GM12878 (cell line): Measurements from ENCODE around the gene BICRA. TPM values are rescaled to one million over a fixed set of nuclear protein-coding genes. Genes with fewer than 3 reads are reported as not detected.

Experiments
- ATAC-seq: fragments of 200-7000 bp; cut with Tn5 transposase; 3 replicates; pipeline ENCODE4 v1.9.1; 2020; ENCODE audit warnings: mild to moderate bottlenecking, moderate library complexity
- BruUV-seq: library from RNA; stranded (reverse); fragments of 400-500 nt; replicated peaks from 2 replicates; lab custom pipeline; 2021; lab: Mats Ljungman, UMichigan
- CTCF ChIA-PET: fragments of 300-600 bp; sonication (Branson Sonifier 250); formaldehyde crosslinking; extraction: SDS; loops from one replicate; lab custom pipeline; 2021; ENCODE audit warnings: inconsistent platforms; lab: Yijun Ruan, JAX
- POLR2A ChIA-PET: fragments of 350-600 bp; formaldehyde crosslinking; extraction: SDS; loops from one replicate; lab custom pipeline; 2021; ENCODE audit warnings: inconsistent platforms; lab: Charles Lee
- RAD21 ChIA-PET: fragments of 300-600 bp; sonication (Branson Sonifier 250); formaldehyde crosslinking; loops from one replicate; lab custom pipeline; 2023; ENCODE audit warnings: antibody characterized with exemption; ENCODE audit not compliant: unreplicated experiment; lab: Charles Lee
- SMC1A ChIA-PET: fragments of 300-600 bp; sonication (Branson Sonifier 250); formaldehyde crosslinking; loops from one replicate; lab custom pipeline; 2023; ENCODE audit not compliant: unreplicated experiment, uncharacterized antibody; lab: Charles Lee
- DNase-seq: peaks from one replicate; pipeline ENCODE4 v3.0.0-alpha.2; 2011; ENCODE audit warnings: low read depth, low spot score
- FAIRE-seq: peaks from 3 replicates; lab custom pipeline; 2011; peaks lifted over from hg19 to GRCh38; lab: Jason Lieb, UNC
- H2AFZ ChIP-seq: 2 replicates; pipeline ENCODE4 v1.6.0; 2011; ENCODE audit warnings: low read depth, low read length, control low read depth; ENCODE audit not compliant: control insufficient read depth
- H3K27ac ChIP-seq: 2 replicates; pipeline ENCODE4 v1.5.1; 2011; ENCODE audit warnings: control low read depth; ENCODE audit not compliant: control insufficient read depth, insufficient read depth
- H3K27me3 ChIP-seq, 2 experiments: replicated peaks in 1 of 2; 2 replicates each; pipeline versions ENCODE4 v1.6.0 to v1.6.1; 2011; ENCODE audit warnings: low read length in 1 of 2; ENCODE audit not compliant: control insufficient read depth in 2 of 2, insufficient read depth in 2 of 2
- H3K36me3 ChIP-seq, 2 experiments: 2 replicates each; pipeline ENCODE4 v1.5.1; 2011; ENCODE audit warnings: low read length in 1 of 2; ENCODE audit not compliant: control insufficient read depth in 2 of 2, insufficient read depth in 2 of 2
- H3K4me1 ChIP-seq: 2 replicates; pipeline ENCODE4 v1.6.1; 2011; ENCODE audit warnings: mild to moderate bottlenecking, low read length, moderate library complexity, mixed read lengths; ENCODE audit not compliant: control insufficient read depth, insufficient read depth
- H3K4me2 ChIP-seq: 2 replicates; pipeline ENCODE4 v1.6.0; 2011; ENCODE audit warnings: control low read depth; ENCODE audit not compliant: control insufficient read depth, insufficient read depth
- H3K4me3 ChIP-seq: fragments of 200-600 bp; sonication (generic); 2 replicates; pipeline ENCODE4 v1.5.1; 2016
- H3K79me2 ChIP-seq: 2 replicates; pipeline ENCODE4 v1.6.0; 2011; ENCODE audit warnings: low read length; ENCODE audit not compliant: control insufficient read depth, insufficient read depth
- H3K9ac ChIP-seq: 2 replicates; pipeline ENCODE4 v1.8.0; 2011; ENCODE audit warnings: low read length, control low read depth, mixed read lengths; ENCODE audit not compliant: control insufficient read depth, insufficient read depth
- H3K9me3 ChIP-seq: replicated peaks from 3 replicates; pipeline ENCODE4 v1.5.1; 2011; ENCODE audit warnings: mild to moderate bottlenecking, low read length; ENCODE audit not compliant: control insufficient read depth, insufficient read depth
- H4K20me1 ChIP-seq: 2 replicates; pipeline ENCODE4 v1.6.0; 2011; ENCODE audit not compliant: control insufficient read depth, insufficient read depth
- ETV6 ChIP-seq, 2 experiments: fragments of 450-650 bp in 1 of 2; IDR thresholded peaks in 1 of 2; conservative IDR thresholded peaks in 1 of 2; 2 replicates each; pipeline ENCODE4 v1.6.1; 2014; ENCODE audit warnings: antibody characterized with exemption in 1 of 2, borderline replicate concordance in 1 of 2, low read depth in 1 of 2, mild to moderate bottlenecking in 1 of 2, moderate library complexity in 1 of 2
- FOXM1 ChIP-seq: IDR thresholded peaks from 2 replicates; pipeline ENCODE4 v1.6.1; 2012; ENCODE audit warnings: low read depth, mild to moderate bottlenecking, inconsistent platforms, low read length, moderate library complexity
- SMAD5 ChIP-seq: IDR thresholded peaks from 2 replicates; pipeline ENCODE4 v1.6.1; 2016; ENCODE audit warnings: antibody characterized with exemption, low read depth
- TCF12 ChIP-seq: IDR thresholded peaks from 2 replicates; pipeline ENCODE4 v1.6.1; 2011; ENCODE audit warnings: low read depth, mild to moderate bottlenecking, low read length
- WGBS: methylation state at CpG from one replicate; pipeline ENCODE4 v1.1.6; 2016; ENCODE audit warnings: low lambda C conversion rate; ENCODE audit not compliant: insufficient replicate concordance, insufficient coverage; ENCODE audit errors: missing lambda C conversion rate; 5-methylcytosine and 5-hydroxymethylcytosine counted together
- in situ Hi-C: fragments of 300-500 bp; cut with MboI; formaldehyde crosslinking; loops from 9 replicates; pipeline ENCODE4 v1.14.3; 2018; ENCODE audit warnings: mixed read lengths
- intact Hi-C: fragments of 100-400 bp; cut with micrococcal nuclease; formaldehyde crosslinking; loops from one replicate; pipeline ENCODE4 v1.14.2; 2022; ENCODE audit not compliant: unreplicated experiment
- polyA plus RNA-seq, 11 experiments: library from polyadenylated mRNA; depleted of rRNA in 4 of 11; unstranded in 6 of 11; stranded (reverse) in 5 of 11; fragments of >200 nt; fragmentation: Nextera tagmentation in 4 of 11; fragmentation: Illumina TruSeq in 1 of 11; extraction: Ambion mirVana in 4 of 11; extraction: Trizol in 1 of 11; gene quantifications; 1 replicate in 1 of 11; 2 replicates in 10 of 11; pipeline versions ENCODE4 v1.2.1 to v1.2.3, GENCODE V29; 2011 to 2016; ENCODE audit warnings: inconsistent platforms in 2 of 11, missing spikeins in 2 of 11, low read depth in 1 of 11
- total RNA-seq, 4 experiments: library from RNA; depleted of rRNA in 3 of 4; stranded (reverse); fragments of >200 nt in 3 of 4; fragmentation: Illumina TruSeq in 1 of 4; extraction: Trizol in 1 of 4; gene quantifications; 2 replicates each; pipeline versions ENCODE4 v1.2.1 to v1.2.3, GENCODE V29; 2013 to 2021
- TF ChIP-seq, protein P1 (sequence below): fragments of 450-650 bp; IDR thresholded peaks from 2 replicates; pipeline ENCODE4 v1.6.1; 2017; ENCODE audit warnings: mild to moderate bottlenecking, low read depth, inconsistent platforms; ENCODE audit not compliant: poor library complexity, severe bottlenecking

Gene BICRA
- total and polyA plus RNA-seq, 10 of the 15 experiments (the other 5 are each of a cell fraction or from before 2014, with no cell fraction given), result 0.11 to 15.3 (median 1.3) TPM

DNA sequence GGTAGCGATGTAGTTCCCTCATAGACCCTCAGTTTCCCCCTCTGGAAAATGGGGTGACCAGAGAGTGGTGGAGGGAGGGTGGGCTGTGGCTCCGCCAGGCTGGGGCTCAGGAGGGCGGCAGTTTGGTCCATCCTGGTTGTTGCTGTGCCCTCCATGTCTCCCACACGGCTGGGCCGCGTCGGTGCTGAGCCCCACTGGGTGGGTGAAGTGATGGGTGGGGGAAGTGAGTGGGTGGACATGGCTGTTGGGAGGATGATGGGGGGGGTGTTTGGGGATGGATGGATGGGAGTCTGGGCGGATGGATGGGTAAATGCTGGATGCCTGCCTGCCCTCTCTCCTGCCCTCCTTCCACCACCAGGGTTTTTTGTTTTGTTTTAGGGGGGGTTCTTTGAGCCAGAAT lies 87.7 kb downstream of the BICRA start:
- FAIRE-seq (no peak), ATAC-seq (no peak), DNase-seq (no peak)
- no peak overlapping the region for H2AFZ ChIP-seq
- H3K9ac ChIP-seq, result no peak overlapping the region
- no peaks in the 10 kb centered on the region for H4K20me1 ChIP-seq
- no peak overlapping the region for H3K4me2 ChIP-seq
- no peaks in the 10 kb centered on the region for H3K79me2 ChIP-seq
- SMC1A ChIA-PET, result no interaction called here
- H3K9me3 ChIP-seq, result no peaks in the 10 kb centered on the region
- CTCF ChIA-PET, result interaction anchor here (0.6 to 6.4 kb wide), 4 partner anchors 206 to 262 kb away, joined by 3 to 70 read pairs (median 3); partner anchors contain the start of gene KPTN
- no TSS peak for BruUV-seq
- H3K27ac ChIP-seq, result no peak overlapping the region
- POLR2A ChIA-PET, result no interaction called here
- H3K4me1 ChIP-seq, result no peaks in the 10 kb centered on the region
- H3K27me3 ChIP-seq, result no peaks in the 10 kb centered on the region
- RAD21 ChIA-PET, result no interaction called here
- H3K36me3 ChIP-seq, result peaks cover 0 to 2% of the 10 kb centered on the region in 2 experiments; a peak in 2 of 4 replicates
- in situ Hi-C loops, result loop anchor here (5.0 kb wide), 1 partner anchor 399 kb away; no protein-coding TSS in a partner anchor
- TF ChIP-seq FOXM1 (no peak), ETV6 (conservative IDR thresholded peaks at IDR 0.05 in 1 of 2, IDR thresholded peaks at IDR 0.05 in 1 of 2; ENCODE audit: borderline replicate concordance in 1 of 2, low read depth in 1 of 2) (no peak), SMAD5 (no peak), TCF12 (no peak)
- TF ChIP-seq, protein P1, sequence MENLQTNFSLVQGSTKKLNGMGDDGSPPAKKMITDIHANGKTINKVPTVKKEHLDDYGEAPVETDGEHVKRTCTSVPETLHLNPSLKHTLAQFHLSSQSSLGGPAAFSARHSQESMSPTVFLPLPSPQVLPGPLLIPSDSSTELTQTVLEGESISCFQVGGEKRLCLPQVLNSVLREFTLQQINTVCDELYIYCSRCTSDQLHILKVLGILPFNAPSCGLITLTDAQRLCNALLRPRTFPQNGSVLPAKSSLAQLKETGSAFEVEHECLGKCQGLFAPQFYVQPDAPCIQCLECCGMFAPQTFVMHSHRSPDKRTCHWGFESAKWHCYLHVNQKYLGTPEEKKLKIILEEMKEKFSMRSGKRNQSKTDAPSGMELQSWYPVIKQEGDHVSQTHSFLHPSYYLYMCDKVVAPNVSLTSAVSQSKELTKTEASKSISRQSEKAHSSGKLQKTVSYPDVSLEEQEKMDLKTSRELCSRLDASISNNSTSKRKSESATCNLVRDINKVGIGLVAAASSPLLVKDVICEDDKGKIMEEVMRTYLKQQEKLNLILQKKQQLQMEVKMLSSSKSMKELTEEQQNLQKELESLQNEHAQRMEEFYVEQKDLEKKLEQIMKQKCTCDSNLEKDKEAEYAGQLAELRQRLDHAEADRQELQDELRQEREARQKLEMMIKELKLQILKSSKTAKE, result no peak
- intact Hi-C loops, result no loop called here
- 94% methylated on average over 4 of the region's 8 CpGs for WGBS
- no peak overlapping the region for H3K4me3 ChIP-seq
